Osteocyte (in vitro differentiated cells): ENCODE results near the gene ENOPH1. TPM values are rescaled to one million over a fixed set of nuclear protein-coding genes. Genes with fewer than 3 reads are reported as not detected.

Experiments used
- DNase-seq: peaks from one replicate; pipeline ENCODE4 v3.0.0; 2021; ENCODE audit warnings: mixed read lengths; ENCODE audit not compliant: unreplicated experiment; ENCODE audit errors: extremely low spot score
- H3K27ac Mint-ChIP-seq: one replicate; pipeline ENCODE4 v1.8.0; 2021; ENCODE audit warnings: mild to moderate bottlenecking, mixed read lengths; ENCODE audit not compliant: unreplicated experiment
- H3K27me3 Mint-ChIP-seq: one replicate; pipeline ENCODE4 v1.8.0; 2021; ENCODE audit warnings: mixed read lengths; ENCODE audit not compliant: unreplicated experiment
- H3K36me3 Mint-ChIP-seq: one replicate; pipeline ENCODE4 v1.8.0; 2021; ENCODE audit warnings: mixed read lengths; ENCODE audit not compliant: unreplicated experiment
- H3K4me1 Mint-ChIP-seq: one replicate; pipeline ENCODE4 v1.8.0; 2021; ENCODE audit warnings: mixed read lengths; ENCODE audit not compliant: unreplicated experiment
- H3K4me3 Mint-ChIP-seq: one replicate; pipeline ENCODE4 v1.8.0; 2021; ENCODE audit warnings: mild to moderate bottlenecking, moderate library complexity, mixed read lengths; ENCODE audit not compliant: unreplicated experiment
- H3K9me3 Mint-ChIP-seq: one replicate; pipeline ENCODE4 v1.8.0; 2021; ENCODE audit warnings: mixed read lengths; ENCODE audit not compliant: unreplicated experiment
- total RNA-seq: library from RNA; stranded (reverse); gene quantifications from 2 replicates; pipeline ENCODE4 v1.2.1, GENCODE V29; 2021
- TF ChIP-seq, protein P1 (sequence below): fragments of 200-600 bp; sonication (generic); IDR thresholded peaks from 2 replicates; pipeline ENCODE4 v1.5.0; 2021; ENCODE audit warnings: antibody characterized with exemption, mild to moderate bottlenecking, moderate library complexity

Gene ENOPH1
- total RNA-seq, 1 donor from 2014 or later: 36.5 TPM

DNA sequence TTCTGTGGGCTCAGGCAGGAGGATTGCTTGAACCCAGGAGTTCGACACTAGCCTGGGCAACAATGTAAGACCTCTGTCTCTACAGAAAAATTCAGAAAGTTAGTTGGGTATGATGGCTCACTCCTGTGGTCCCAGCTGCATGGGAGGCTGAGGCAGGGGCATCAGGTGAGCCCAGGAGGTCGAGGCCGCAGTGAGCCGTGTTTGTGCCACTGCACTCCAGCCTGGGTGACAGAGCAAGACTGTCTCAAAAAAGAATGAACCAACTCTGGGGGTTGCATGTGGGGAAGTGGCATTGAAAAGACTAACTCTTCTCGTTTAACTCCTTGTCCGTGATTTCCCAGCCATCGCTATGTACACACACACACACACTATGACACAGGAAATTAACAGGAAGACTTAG, 26.9 kb downstream of the ENOPH1 start:
- no peak overlapping the region for H3K4me3 Mint-ChIP-seq
- H3K27me3 Mint-ChIP-seq: no peaks in the 10 kb centered on the region
- H3K4me1 Mint-ChIP-seq: no peaks in the 10 kb centered on the region
- peaks cover 32% of the 10 kb centered on the region for H3K36me3 Mint-ChIP-seq
- no peaks in the 10 kb centered on the region for H3K9me3 Mint-ChIP-seq
- DNase-seq: peak; percentile 57
- TF ChIP-seq, protein P1, sequence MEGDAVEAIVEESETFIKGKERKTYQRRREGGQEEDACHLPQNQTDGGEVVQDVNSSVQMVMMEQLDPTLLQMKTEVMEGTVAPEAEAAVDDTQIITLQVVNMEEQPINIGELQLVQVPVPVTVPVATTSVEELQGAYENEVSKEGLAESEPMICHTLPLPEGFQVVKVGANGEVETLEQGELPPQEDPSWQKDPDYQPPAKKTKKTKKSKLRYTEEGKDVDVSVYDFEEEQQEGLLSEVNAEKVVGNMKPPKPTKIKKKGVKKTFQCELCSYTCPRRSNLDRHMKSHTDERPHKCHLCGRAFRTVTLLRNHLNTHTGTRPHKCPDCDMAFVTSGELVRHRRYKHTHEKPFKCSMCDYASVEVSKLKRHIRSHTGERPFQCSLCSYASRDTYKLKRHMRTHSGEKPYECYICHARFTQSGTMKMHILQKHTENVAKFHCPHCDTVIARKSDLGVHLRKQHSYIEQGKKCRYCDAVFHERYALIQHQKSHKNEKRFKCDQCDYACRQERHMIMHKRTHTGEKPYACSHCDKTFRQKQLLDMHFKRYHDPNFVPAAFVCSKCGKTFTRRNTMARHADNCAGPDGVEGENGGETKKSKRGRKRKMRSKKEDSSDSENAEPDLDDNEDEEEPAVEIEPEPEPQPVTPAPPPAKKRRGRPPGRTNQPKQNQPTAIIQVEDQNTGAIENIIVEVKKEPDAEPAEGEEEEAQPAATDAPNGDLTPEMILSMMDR: no peak
- no peak overlapping the region for H3K27ac Mint-ChIP-seq

GRCh38 chr4:82458729-82459128, 28.3 kb downstream of the ENOPH1 start:
- Mint-ChIP-seq H3K4me1 (peaks cover 2% of the 10 kb centered on the region), H3K4me3 (no peak overlapping the region), H3K9me3 (no peaks in the 10 kb centered on the region), H3K27ac (no peak overlapping the region), H3K27me3 (no peaks in the 10 kb centered on the region), H3K36me3 (peaks cover 32% of the 10 kb centered on the region)
- TF ChIP-seq, protein P1: no peak
- peak; percentile 54 for DNase-seq

DNA sequence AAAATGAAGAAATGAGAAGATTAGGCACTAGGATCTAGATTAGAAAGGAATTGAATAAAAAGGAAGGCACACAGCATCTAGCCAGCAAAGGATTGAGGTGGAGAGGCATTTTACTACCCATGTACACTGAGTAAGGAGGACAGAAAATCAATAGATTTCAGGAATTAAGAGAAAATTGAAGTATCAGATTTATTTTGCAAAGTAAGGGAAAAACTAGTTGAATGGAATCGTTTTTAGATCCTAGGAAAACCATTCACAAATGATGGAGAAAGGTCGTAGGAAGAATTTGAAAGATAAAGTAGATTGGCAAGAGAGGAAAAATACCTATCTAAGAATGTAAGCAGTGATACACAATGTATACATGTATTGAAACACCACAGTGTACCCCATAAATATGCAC, 31.3 kb downstream of the ENOPH1 start:
- TF ChIP-seq, protein P1: no peak
- no peak for DNase-seq
- Mint-ChIP-seq H3K27ac (peak overlapping the region; percentile 9), H3K36me3 (peaks cover 26% of the 10 kb centered on the region), H3K9me3 (no peaks in the 10 kb centered on the region), H3K4me1 (peaks cover 2% of the 10 kb centered on the region), H3K4me3 (no peak overlapping the region), H3K27me3 (no peaks in the 10 kb centered on the region)

- no peaks in the 10 kb centered on the region for H3K9me3 Mint-ChIP-seq
- no peak overlapping the region for H3K4me3 Mint-ChIP-seq
- DNase-seq: peak; percentile 93
- no peak overlapping the region for H3K27ac Mint-ChIP-seq
- peaks cover 25% of the 10 kb centered on the region for H3K36me3 Mint-ChIP-seq
- TF ChIP-seq, protein P1: peak; percentile 93
- H3K27me3 Mint-ChIP-seq: no peaks in the 10 kb centered on the region
- H3K4me1 Mint-ChIP-seq: peaks cover 2% of the 10 kb centered on the region
These were observed 32.0 kb downstream of the ENOPH1 start for GRCh38 chr4:82462415-82462831.

DNA sequence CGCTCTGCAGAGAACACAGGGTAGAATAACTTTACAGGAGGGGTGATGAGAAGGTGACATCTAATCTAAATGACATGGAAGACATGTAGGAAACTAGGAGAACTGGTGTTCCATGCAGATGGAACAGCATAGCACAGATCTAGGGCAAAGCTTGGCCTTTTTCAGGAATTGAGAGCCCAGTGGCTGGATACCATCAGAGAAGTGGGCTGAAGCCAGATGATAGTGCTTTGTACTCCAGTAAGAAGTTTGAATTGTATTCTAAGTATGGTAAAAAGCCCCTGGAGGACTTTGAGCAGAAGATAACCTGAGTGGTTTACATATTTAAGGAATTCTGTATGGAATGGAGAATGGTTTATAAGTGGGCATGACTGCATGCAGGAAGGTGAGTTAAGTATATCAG, 32.8 kb downstream of the ENOPH1 start:
- Mint-ChIP-seq H3K9me3 (no peaks in the 10 kb centered on the region), H3K27ac (no peak overlapping the region), H3K4me3 (no peak overlapping the region), H3K27me3 (no peaks in the 10 kb centered on the region), H3K36me3 (peaks cover 25% of the 10 kb centered on the region), H3K4me1 (peaks cover 2% of the 10 kb centered on the region)
- TF ChIP-seq, protein P1: no peak
- no peak for DNase-seq
